ENCODE results near the gene GPR150. TPM values are rescaled to one million over a fixed set of nuclear protein-coding genes. Genes with fewer than 3 reads are reported as not detected.

GPR150 gene
- total RNA-seq, 2 donors from 2014 or later = 3.3 to 6.0 TPM

DNA sequence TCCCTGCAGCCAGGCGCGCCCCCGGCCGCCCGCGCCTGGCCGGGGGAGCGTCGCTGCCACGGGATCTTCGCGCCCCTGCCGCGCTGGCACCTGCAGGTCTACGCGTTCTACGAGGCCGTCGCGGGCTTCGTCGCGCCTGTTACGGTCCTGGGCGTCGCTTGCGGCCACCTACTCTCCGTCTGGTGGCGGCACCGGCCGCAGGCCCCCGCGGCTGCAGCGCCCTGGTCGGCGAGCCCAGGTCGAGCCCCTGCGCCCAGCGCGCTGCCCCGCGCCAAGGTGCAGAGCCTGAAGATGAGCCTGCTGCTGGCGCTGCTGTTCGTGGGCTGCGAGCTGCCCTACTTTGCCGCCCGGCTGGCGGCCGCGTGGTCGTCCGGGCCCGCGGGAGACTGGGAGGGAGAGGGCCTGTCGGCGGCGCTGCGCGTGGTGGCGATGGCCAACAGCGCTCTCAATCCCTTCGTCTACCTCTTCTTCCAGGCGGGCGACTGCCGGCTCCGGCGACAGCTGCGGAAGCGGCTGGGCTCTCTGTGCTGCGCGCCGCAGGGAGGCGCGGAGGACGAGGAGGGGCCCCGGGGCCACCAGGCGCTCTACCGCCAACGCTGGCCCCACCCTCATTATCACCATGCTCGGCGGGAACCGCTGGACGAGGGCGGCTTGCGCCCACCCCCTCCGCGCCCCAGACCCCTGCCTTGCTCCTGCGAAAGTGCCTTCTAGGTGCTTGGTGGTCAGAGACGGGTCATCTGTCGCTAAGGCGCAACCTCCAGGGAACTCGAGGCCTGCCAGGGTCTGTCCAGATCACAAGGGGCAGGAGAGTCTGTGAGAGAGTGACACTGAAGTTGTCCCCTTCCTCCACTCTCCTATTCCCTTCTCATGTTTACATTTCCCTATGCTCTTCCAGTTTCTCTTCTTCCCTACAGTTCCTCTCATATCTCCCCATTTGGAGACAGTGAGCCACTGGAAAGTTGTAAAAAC is 1.3 kb downstream of the GPR150 start:
- WGBS, 2 donors = 1 to 22% methylated on average over 6 to 74 of the region's 92 CpGs
- peaks cover 65% of the 10 kb centered on the region for H3K4me1 ChIP-seq
- H3K36me3 ChIP-seq (replicated peaks in 1 of 2; ENCODE audit: insufficient read depth in 1 of 2, low read depth in 2 of 2) = no peaks in the 10 kb centered on the region
- ATAC-seq = peak; percentile 72
- peak overlapping the region; percentile 35 to 58 for H3K4me3 ChIP-seq
- intact Hi-C loops (cut with DNase I) = no loop called here
- peak overlapping the region; percentile 92 to 99 (median 97) for H3K27ac ChIP-seq
- peak; percentile 75 to 80 (median 78) for TF ChIP-seq POLR2A (IDR thresholded peaks at IDR 0.05)
- TF ChIP-seq, protein P1, sequence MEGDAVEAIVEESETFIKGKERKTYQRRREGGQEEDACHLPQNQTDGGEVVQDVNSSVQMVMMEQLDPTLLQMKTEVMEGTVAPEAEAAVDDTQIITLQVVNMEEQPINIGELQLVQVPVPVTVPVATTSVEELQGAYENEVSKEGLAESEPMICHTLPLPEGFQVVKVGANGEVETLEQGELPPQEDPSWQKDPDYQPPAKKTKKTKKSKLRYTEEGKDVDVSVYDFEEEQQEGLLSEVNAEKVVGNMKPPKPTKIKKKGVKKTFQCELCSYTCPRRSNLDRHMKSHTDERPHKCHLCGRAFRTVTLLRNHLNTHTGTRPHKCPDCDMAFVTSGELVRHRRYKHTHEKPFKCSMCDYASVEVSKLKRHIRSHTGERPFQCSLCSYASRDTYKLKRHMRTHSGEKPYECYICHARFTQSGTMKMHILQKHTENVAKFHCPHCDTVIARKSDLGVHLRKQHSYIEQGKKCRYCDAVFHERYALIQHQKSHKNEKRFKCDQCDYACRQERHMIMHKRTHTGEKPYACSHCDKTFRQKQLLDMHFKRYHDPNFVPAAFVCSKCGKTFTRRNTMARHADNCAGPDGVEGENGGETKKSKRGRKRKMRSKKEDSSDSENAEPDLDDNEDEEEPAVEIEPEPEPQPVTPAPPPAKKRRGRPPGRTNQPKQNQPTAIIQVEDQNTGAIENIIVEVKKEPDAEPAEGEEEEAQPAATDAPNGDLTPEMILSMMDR (IDR thresholded peaks at IDR 0.05) = peak in 1 of 7 experiments; percentile 10
- no peaks in the 10 kb centered on the region for H3K27me3 ChIP-seq
- peak; percentile 60 to 68 (median 66) for DNase-seq
- H3K9me3 ChIP-seq = no peaks in the 10 kb centered on the region

DNA sequence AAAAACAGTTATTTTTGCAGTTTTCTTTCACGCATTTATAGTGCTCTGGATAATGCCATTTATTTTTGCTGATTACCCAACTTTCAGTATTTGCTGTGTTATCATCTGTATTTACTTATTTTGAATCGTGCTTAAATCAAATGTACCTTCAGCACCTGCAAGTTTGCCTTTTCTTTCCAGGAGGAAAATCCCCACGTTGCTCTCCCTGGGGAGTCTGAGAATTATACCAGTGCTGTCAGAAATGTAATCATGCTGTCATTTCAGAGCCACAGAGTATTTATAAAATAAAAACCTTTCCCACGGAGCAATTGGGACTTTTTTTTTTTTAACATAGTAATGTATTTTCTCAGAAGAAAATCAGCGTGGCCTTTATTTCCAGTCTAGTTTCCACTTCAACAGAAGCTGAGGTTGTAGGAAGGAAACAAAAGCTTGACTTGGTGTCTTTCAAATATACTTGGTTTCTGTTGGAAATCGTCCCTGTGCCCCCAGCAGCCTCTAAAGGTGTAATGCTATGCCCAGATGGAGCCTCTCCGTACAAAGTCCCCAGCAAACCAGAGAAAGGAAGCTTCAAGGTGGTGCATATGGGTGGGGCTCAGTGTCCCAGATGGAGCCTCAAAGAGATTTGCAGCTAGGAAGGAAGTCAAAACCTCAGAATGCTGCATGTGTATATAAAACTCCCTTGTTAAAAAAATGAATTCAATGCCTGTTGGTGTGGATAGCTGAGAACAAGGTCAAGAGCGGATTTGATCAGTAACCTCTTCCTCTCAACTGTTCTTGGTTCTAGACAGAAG is 2.1 kb downstream of the GPR150 start:
- 27% methylated on average over 8 of the region's 8 CpGs for WGBS, 2 donors
- Histone ChIP-seq H3K27ac (peak overlapping the region; percentile 92 to 99 (median 97)), H3K27me3 (no peaks in the 10 kb centered on the region), H3K9me3 (no peaks in the 10 kb centered on the region), H3K4me1 (peaks cover 60% of the 10 kb centered on the region), H3K36me3 (replicated peaks in 1 of 2; ENCODE audit: insufficient read depth in 1 of 2, low read depth in 2 of 2) (no peaks in the 10 kb centered on the region), H3K4me3 (no peak overlapping the region)
- DNase-seq (peak; percentile 44 to 72 (median 57)), ATAC-seq (peak; percentile 53)
- intact Hi-C loops (cut with DNase I) = no loop called here
- no peak for TF ChIP-seq POLR2A (IDR thresholded peaks at IDR 0.05)
- TF ChIP-seq, protein P1 (IDR thresholded peaks at IDR 0.05) = no peak

DNA sequence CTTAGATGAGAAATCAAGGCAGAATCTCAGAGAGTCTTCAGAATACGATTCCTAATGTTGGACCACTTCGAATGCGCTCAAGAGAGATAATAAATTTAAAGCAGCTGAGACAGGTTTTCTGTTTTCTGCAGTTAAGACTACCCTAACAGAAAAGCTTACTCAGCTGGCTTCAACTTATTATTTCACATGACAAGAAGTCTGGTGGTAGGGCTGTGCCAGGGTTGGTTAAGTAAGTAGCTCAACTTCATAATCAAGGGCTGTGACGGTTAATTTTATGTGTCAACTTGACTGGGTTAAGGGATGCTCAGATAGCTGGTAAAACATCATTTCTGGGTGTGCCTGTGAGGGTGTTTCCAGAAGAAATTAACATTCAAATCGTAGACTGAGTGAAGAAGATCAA is 3.8 kb downstream of the GPR150 start:
- ATAC-seq = no peak
- Histone ChIP-seq H3K9me3 (no peaks in the 10 kb centered on the region), H3K4me3 (no peak overlapping the region), H3K4me1 (peaks cover 49% of the 10 kb centered on the region), H3K36me3 (replicated peaks in 1 of 2; ENCODE audit: insufficient read depth in 1 of 2, low read depth in 2 of 2) (no peaks in the 10 kb centered on the region), H3K27me3 (no peaks in the 10 kb centered on the region), H3K27ac (peak overlapping the region; percentile 2 to 97 (median 78))
- TF ChIP-seq POLR2A (IDR thresholded peaks at IDR 0.05) = no peak
- TF ChIP-seq, protein P1 (IDR thresholded peaks at IDR 0.05) = no peak
- peak in 3 of 4 donors; percentile 46 to 53 (median 51) for DNase-seq
- intact Hi-C loops (cut with DNase I) = no loop called here
- 52 to 57% methylated on average over 5 of the region's 5 CpGs for WGBS, 2 donors

DNA sequence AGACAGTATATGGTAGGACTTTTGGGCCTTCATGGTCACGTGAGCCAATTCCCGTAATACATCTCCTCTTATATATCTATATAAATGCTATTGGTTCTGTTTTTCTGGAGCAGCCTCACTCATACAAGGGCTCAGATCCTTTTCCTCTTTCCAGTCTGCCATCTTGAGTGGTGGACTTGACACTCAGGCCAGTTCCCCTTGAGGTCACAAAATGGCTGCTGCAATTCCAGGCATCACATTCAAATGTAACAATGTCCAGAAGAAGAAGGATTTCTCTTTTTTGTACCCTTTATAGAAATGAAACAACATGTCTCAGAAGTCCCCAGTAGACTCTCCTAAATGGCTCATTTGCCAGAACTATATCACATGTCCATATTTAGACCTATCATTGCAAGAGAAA is 4.5 kb downstream of the GPR150 start:
- Histone ChIP-seq H3K27ac (peak overlapping the region in 1 of 4 donors; percentile 97), H3K9me3 (no peaks in the 10 kb centered on the region), H3K27me3 (no peaks in the 10 kb centered on the region), H3K4me1 (peaks cover 42% of the 10 kb centered on the region), H3K4me3 (no peak overlapping the region), H3K36me3 (replicated peaks in 1 of 2; ENCODE audit: insufficient read depth in 1 of 2, low read depth in 2 of 2) (no peaks in the 10 kb centered on the region)
- 96 to 98% methylated on average over 2 of the region's 2 CpGs for WGBS, 2 donors
- ATAC-seq (no peak), DNase-seq (no peak)
- no peak for TF ChIP-seq POLR2A (IDR thresholded peaks at IDR 0.05)
- TF ChIP-seq, protein P1 (IDR thresholded peaks at IDR 0.05) = no peak
- intact Hi-C loops (cut with DNase I) = no loop called here

All from body of pancreas (tissue), 4 donors.